ENCODE data around the gene SEMA5A.

DNA sequence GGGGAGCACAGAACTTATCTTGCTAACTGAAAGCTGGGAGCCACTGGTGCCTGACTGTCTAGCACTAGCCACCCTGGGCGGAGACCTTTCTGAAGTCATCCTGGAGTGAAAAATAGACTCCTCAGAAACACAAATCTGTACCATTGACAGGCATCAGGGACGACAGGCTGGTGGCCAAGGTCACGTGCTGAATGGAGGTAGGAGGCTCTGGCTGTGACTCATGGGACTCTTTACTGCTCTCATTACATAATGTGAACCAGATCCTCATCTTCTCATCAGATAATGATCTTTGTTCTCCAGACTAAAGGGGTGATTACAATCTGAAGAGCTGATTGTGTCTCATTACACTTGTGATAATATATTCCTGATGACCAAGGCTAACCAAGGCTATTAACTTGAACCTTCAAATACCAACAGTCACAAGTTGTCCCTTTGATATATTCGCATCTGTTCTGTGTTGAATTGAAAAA, 91.8 kb downstream of the SEMA5A start:
- TF ChIP-seq, protein P1, sequence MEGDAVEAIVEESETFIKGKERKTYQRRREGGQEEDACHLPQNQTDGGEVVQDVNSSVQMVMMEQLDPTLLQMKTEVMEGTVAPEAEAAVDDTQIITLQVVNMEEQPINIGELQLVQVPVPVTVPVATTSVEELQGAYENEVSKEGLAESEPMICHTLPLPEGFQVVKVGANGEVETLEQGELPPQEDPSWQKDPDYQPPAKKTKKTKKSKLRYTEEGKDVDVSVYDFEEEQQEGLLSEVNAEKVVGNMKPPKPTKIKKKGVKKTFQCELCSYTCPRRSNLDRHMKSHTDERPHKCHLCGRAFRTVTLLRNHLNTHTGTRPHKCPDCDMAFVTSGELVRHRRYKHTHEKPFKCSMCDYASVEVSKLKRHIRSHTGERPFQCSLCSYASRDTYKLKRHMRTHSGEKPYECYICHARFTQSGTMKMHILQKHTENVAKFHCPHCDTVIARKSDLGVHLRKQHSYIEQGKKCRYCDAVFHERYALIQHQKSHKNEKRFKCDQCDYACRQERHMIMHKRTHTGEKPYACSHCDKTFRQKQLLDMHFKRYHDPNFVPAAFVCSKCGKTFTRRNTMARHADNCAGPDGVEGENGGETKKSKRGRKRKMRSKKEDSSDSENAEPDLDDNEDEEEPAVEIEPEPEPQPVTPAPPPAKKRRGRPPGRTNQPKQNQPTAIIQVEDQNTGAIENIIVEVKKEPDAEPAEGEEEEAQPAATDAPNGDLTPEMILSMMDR (IDR thresholded peaks at IDR 0.05), result no peak
- no peak for TF ChIP-seq POLR2AphosphoS5 (IDR thresholded peaks at IDR 0.05; ENCODE audit: low read depth, low read length)
- TF ChIP-seq, protein P2, sequence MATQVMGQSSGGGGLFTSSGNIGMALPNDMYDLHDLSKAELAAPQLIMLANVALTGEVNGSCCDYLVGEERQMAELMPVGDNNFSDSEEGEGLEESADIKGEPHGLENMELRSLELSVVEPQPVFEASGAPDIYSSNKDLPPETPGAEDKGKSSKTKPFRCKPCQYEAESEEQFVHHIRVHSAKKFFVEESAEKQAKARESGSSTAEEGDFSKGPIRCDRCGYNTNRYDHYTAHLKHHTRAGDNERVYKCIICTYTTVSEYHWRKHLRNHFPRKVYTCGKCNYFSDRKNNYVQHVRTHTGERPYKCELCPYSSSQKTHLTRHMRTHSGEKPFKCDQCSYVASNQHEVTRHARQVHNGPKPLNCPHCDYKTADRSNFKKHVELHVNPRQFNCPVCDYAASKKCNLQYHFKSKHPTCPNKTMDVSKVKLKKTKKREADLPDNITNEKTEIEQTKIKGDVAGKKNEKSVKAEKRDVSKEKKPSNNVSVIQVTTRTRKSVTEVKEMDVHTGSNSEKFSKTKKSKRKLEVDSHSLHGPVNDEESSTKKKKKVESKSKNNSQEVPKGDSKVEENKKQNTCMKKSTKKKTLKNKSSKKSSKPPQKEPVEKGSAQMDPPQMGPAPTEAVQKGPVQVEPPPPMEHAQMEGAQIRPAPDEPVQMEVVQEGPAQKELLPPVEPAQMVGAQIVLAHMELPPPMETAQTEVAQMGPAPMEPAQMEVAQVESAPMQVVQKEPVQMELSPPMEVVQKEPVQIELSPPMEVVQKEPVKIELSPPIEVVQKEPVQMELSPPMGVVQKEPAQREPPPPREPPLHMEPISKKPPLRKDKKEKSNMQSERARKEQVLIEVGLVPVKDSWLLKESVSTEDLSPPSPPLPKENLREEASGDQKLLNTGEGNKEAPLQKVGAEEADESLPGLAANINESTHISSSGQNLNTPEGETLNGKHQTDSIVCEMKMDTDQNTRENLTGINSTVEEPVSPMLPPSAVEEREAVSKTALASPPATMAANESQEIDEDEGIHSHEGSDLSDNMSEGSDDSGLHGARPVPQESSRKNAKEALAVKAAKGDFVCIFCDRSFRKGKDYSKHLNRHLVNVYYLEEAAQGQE (IDR thresholded peaks at IDR 0.05; ENCODE audit: insufficient read depth in 1 of 2, low read depth in 2 of 2, low read length in 1 of 2), result no peak
